ENCODE measurements around the gene WDR53. TPM values are rescaled to one million over a fixed set of nuclear protein-coding genes. Genes with fewer than 3 reads are reported as not detected.
"Not testable (repeated sequence)": the region's sequence is repeated elsewhere in the genome, so short reads cannot be mapped to it uniquely, and the experiment has no call there.

Gene WDR53
- total RNA-seq, 4 donors from 2014 or later: 3.8 to 8.7 (median 5.6) TPM

DNA sequence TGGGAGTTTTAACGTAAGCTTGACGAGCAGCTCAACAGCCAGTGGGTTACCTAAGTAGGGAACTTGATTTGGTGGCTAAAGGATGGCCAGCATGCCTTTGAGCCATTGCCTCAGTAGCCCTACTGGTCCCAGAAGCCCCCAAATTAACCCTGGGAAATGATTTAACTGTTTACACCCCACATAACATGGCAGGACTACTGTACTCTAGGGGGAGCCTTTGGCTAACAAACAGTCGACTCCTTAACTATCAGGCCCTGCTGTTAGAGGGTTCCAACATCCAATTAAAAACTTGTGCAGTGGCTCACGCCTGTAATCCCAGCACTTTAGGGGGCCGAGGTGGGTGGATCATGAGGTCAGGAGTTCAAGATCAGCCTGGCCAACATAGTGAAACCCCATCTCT lies 43.8 kb downstream of the WDR53 start:
- 62% methylated on average over 5 of the region's 5 CpGs for WGBS
- no peaks in the 10 kb centered on the region for H3K27me3 ChIP-seq
- intact Hi-C loops (cut with DNase I): loop anchor here (10.0 kb wide), 1 partner anchor 450 kb away; no protein-coding TSS in a partner anchor
- TF ChIP-seq EP300 (IDR thresholded peaks at IDR 0.05) (no peak), CTCF (IDR thresholded peaks at IDR 0.05) (no peak), POLR2AphosphoS5 (IDR thresholded peaks at IDR 0.05) (no peak), POLR2A (IDR thresholded peaks at IDR 0.05; ENCODE audit: low read depth) (no peak)
- H3K36me3 ChIP-seq: no peaks in the 10 kb centered on the region
- H3K4me1 ChIP-seq: peaks cover 0 to 11% (median 9%) of the 10 kb centered on the region in 4 donors
- H3K9me3 ChIP-seq: peaks cover 0 to 11% (median 10%) of the 10 kb centered on the region in 4 donors
- no peak overlapping the region for H3K27ac ChIP-seq (replicated peaks in 1 of 4)
- no peak for DNase-seq (ENCODE audit: extremely low spot score)
- no peak overlapping the region for H3K4me3 ChIP-seq

DNA sequence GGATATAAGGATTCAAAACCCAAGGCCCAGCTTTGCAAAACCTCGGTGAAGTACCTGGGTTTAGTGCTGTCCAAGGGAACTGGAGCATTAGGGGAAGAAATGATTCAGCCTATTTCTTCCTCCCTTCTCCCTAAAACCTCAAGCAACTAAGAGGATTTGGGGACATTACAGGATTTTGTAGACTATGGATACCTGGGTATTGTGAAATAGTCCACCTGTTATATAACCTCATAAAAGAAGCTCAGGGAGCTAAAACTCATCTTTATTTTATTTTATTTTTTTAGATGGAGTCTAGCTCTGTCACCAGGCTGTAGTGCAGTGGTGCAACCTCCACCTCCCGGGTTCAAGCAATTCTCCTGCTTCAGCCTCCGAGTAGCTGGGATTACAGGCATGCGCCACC lies 44.5 kb downstream of the WDR53 start:
- TF ChIP-seq POLR2AphosphoS5 (IDR thresholded peaks at IDR 0.05): no peak
- no peak for TF ChIP-seq CTCF (IDR thresholded peaks at IDR 0.05)
- TF ChIP-seq POLR2A (IDR thresholded peaks at IDR 0.05; ENCODE audit: low read depth): no peak
- TF ChIP-seq EP300 (IDR thresholded peaks at IDR 0.05): no peak
- 87% methylated on average over 4 of the region's 4 CpGs for WGBS
- Histone ChIP-seq H3K27me3 (no peaks in the 10 kb centered on the region), H3K4me3 (no peak overlapping the region), H3K27ac (replicated peaks in 1 of 4) (no peak overlapping the region), H3K9me3 (peaks cover 0 to 18% (median 17%) of the 10 kb centered on the region in 4 donors), H3K36me3 (no peaks in the 10 kb centered on the region), H3K4me1 (peaks cover 2 to 8% (median 5%) of the 10 kb centered on the region in 4 donors)
- no peak for DNase-seq (ENCODE audit: extremely low spot score)
- intact Hi-C loops (cut with DNase I): loop anchor here (10.0 kb wide), 1 partner anchor 449 kb away; no protein-coding TSS in a partner anchor

DNA sequence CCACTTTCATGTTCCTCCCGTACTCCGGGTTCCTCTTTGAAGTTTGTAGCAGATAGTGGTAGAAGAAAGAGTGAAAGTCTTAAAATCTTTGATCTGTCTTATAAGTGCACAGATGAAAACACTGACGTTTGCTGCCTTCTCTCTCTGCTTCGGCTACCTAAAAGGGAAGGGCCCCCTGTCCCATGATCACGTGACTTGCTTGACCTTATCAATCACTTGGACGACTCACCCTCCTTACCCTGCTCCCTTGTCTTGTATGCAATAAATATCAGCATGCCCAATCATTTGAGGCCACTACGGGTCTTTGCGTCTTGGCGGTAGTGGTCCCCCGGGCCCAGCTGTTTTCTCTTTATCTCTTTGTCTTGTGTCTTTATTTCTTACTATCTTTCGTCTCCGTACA lies 47.1 kb downstream of the WDR53 start:
- intact Hi-C loops (cut with DNase I): loop anchor here (10.0 kb wide), 1 partner anchor 446 kb away; no protein-coding TSS in a partner anchor
- H3K4me1 ChIP-seq; H3K36me3 ChIP-seq; H3K27me3 ChIP-seq; DNase-seq (ENCODE audit: extremely low spot score); H3K4me3 ChIP-seq; H3K27ac ChIP-seq (replicated peaks in 1 of 4): not testable (repeated sequence)
- 91% methylated on average over 12 of the region's 12 CpGs for WGBS
- H3K9me3 ChIP-seq: peaks cover 0 to 24% (median 23%) of the 10 kb centered on the region in 4 donors

- Histone ChIP-seq H3K27me3 (no peaks in the 10 kb centered on the region), H3K27ac (replicated peaks in 1 of 4) (no peak overlapping the region), H3K9me3 (peaks cover 0 to 24% (median 23%) of the 10 kb centered on the region in 4 donors), H3K4me1 (peaks cover 0 to 5% (median 0%) of the 10 kb centered on the region in 4 donors), H3K4me3 (no peak overlapping the region), H3K36me3 (no peaks in the 10 kb centered on the region)
- 93% methylated on average over 5 of the region's 5 CpGs for WGBS
- DNase-seq (ENCODE audit: extremely low spot score): no peak
- intact Hi-C loops (cut with DNase I): loop anchor here (2.0 to 10.0 kb wide), 2 partner anchors 267 to 445 kb away; no protein-coding TSS in a partner anchor
- TF ChIP-seq CTCF (IDR thresholded peaks at IDR 0.05): no peak
- TF ChIP-seq EP300 (IDR thresholded peaks at IDR 0.05): no peak
- TF ChIP-seq POLR2A (IDR thresholded peaks at IDR 0.05; ENCODE audit: low read depth): no peak
- no peak for TF ChIP-seq POLR2AphosphoS5 (IDR thresholded peaks at IDR 0.05)
Observed at GRCh38 chr3:196519718-196520082, 48.7 kb downstream of the WDR53 start.

GRCh38 chr3:196518966-196519717 lies 49.2 kb downstream of the WDR53 start:
- Histone ChIP-seq H3K4me3 (no peak overlapping the region), H3K4me1 (peaks cover 0 to 5% (median 0%) of the 10 kb centered on the region in 4 donors), H3K9me3 (peaks cover 0 to 24% (median 23%) of the 10 kb centered on the region in 4 donors), H3K27ac (replicated peaks in 1 of 4) (no peak overlapping the region), H3K27me3 (no peaks in the 10 kb centered on the region), H3K36me3 (no peaks in the 10 kb centered on the region)
- TF ChIP-seq POLR2AphosphoS5 (IDR thresholded peaks at IDR 0.05) (peak in 1 of 2 donors; percentile 35), CTCF (IDR thresholded peaks at IDR 0.05) (peak; percentile 63 to 71 (median 68)), POLR2A (IDR thresholded peaks at IDR 0.05; ENCODE audit: low read depth) (no peak)
- intact Hi-C loops (cut with DNase I): loop anchor here (2.0 kb wide), 1 partner anchor 266 kb away; no protein-coding TSS in a partner anchor
- no peak for DNase-seq (ENCODE audit: extremely low spot score)
- 43% methylated on average over 12 of the region's 12 CpGs for WGBS
